ENCODE results near the gene MTMR10. TPM values are rescaled to one million over a fixed set of nuclear protein-coding genes. Genes with fewer than 3 reads are reported as not detected.

The MTMR10 gene
- polyA plus RNA-seq, 2 of the 4 experiments (the other 2 are of a cell fraction): 11.9 to 23.1 TPM

GRCh38 chr15:30963681-30964080, 27.7 kb downstream of the MTMR10 start:
- Histone ChIP-seq H3K27ac (no peak overlapping the region), H3K4me2 (no peak overlapping the region), H3K4me1 (0 out of 3 replicates have a peak, but pooled peaks cover 5% of the 10 kb centered on the region), H3K9me3 (no peaks in the 10 kb centered on the region), H3K4me3 (no peak overlapping the region)
- POLR2A ChIA-PET: no interaction called here
- CTCF ChIA-PET: interaction anchor here (0.6 to 1.1 kb wide), 5 partner anchors 21 to 130 kb away, joined by 3 to 4 read pairs (median 3); no protein-coding TSS in a partner anchor
- no peak for DNase-seq (ENCODE audit: low read depth in 1 of 2, low spot score in 1 of 2)
- no peak for ATAC-seq
- FAIRE-seq: no peak
- WGBS (ENCODE audit: missing lambda C conversion rate): 81% methylated on average over 3 of the region's 3 CpGs
- TF ChIP-seq NR3C1 (IDR thresholded peaks at IDR 0.05): no peak
- TF ChIP-seq MYC (IDR thresholded peaks at IDR 0.05; ENCODE audit: borderline replicate concordance, low read length): no peak
- no peak for TF ChIP-seq REST (IDR thresholded peaks at IDR 0.05)

- FAIRE-seq (no peak), DNase-seq (ENCODE audit: low read depth in 1 of 2, low spot score in 1 of 2) (no peak), ATAC-seq (no peak)
- POLR2A ChIA-PET: no interaction called here
- no peaks in the 10 kb centered on the region for H3K9me3 ChIP-seq
- CTCF ChIA-PET: interaction anchor here (0.9 to 2.8 kb wide), 4 partner anchors 10 to 166 kb away, joined by 3 to 9 read pairs (median 6); no protein-coding TSS in a partner anchor
- no peak overlapping the region for H3K27ac ChIP-seq
- no peak overlapping the region for H3K4me2 ChIP-seq
- H3K4me3 ChIP-seq: no peak overlapping the region
- TF ChIP-seq REST (IDR thresholded peaks at IDR 0.05): no peak
- no peak for TF ChIP-seq NFE2L2 (conservative IDR thresholded peaks at IDR 0.05; ENCODE audit: low read length)
- no peak for TF ChIP-seq ZC3H11A (IDR thresholded peaks at IDR 0.05)
- no peak for TF ChIP-seq HES2 (IDR thresholded peaks at IDR 0.05)
- no peak for TF ChIP-seq USF2 (IDR thresholded peaks at IDR 0.05)
- no peak for TF ChIP-seq E2F6 (IDR thresholded peaks at IDR 0.05; ENCODE audit: borderline replicate concordance, low read depth)
- no peak for TF ChIP-seq MAZ (IDR thresholded peaks at IDR 0.05; ENCODE audit: borderline replicate concordance, low read depth, low read length)
- no peak for TF ChIP-seq HOXB5 (CRISPR knock-in tag; IDR thresholded peaks at IDR 0.05)
- no peak for TF ChIP-seq HOXB13 (CRISPR knock-in tag; IDR thresholded peaks at IDR 0.05; ENCODE audit: low read depth)
- no peak for TF ChIP-seq CEBPB (IDR thresholded peaks at IDR 0.05)
- no peak for TF ChIP-seq KDM1A (IDR thresholded peaks at IDR 0.05; ENCODE audit: low read depth)
- TF ChIP-seq CHD2 (IDR thresholded peaks at IDR 0.05; ENCODE audit: low read length, partially characterized antibody): no peak
- TF ChIP-seq FOSL2 (IDR thresholded peaks at IDR 0.05): no peak
- no peak for TF ChIP-seq FOSL2 (CRISPR knock-in tag; IDR thresholded peaks at IDR 0.05)
- WGBS (ENCODE audit: missing lambda C conversion rate): 97% methylated on average over 3 of the region's 3 CpGs
- no peaks in the 10 kb centered on the region for H3K4me1 ChIP-seq
Measured at GRCh38 chr15:30962659-30963058, 28.8 kb downstream of the MTMR10 start.

Measured in A549 (cell line).